Right forelimb (tissue), 1 donor: Measurements from ENCODE around the gene ZSCAN20.

ENCODE experiments used
- DNase-seq: peaks from one replicate; pipeline ENCODE4 v3.0.0-alpha.2; 2018

Gene ZSCAN20

DNA sequence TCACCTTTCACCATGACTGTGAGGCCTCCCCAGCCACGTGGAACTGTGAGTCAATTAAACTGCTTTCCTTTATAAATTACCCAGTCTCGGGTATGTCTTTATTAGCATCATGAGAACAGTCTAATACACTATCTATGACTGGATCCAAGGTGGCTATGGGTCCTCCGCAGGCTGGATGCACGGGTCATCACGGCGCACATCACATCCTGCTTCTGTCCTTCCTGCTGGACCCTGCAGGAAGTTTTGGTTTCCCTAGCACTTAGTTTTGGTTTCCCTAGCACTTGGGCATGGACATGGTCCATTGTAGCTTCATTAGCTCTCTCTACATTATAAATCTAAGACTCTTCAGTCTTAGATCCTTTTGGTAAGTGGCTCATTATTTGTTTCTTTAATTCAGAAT lies 27.3 kb upstream of the ZSCAN20 start:
- no peak for DNase-seq

DNA sequence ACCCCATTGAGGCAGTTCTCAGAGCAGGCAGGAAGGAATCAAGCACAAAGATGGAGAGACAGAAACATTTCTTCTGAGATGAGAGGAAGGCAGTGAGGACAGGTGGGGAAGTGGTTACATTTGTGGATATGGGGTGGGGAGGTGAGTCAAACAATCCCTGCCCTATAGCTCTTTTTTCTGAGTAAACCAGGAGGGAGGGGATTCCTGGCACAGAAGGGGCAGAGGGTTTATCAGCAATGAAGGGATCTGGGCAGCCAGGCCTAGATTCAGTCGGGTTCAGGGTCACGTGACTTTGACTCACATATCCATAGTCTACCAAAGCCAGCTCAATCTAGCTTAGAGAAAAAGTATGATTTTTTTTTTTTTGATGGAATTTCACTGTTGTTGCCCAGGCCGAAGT lies 25.9 kb upstream of the ZSCAN20 start:
- no peak for DNase-seq

DNA sequence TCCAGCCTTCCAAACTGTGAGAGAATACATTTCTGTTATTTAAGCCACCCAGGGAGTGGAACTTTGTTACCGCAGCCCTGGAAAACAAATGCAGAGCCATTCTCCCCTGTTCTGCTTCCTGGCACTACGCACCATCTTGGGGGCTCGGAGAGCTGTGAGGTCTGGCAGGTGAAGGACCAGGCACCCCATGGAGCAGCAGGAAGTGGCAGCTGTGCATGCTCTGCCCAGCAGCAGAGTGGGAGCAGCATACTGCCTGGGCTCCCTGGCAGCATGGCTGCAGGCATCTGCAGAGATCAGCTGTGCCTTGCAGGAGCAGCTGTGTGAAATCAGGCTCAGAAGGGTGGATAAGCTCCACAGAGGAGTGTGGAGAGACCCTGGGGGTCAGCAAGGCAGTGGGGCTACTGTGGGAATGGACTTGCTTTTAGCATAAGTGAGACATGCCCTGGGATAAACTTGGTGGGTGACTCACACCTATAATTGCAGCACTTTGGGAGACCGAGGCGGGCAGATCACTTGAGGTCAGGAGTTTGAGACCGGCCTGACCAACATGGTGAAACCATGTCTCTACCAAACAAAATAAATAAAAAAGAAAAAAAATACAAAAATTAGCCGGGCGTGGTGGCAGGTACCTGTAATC lies 17.7 kb upstream of the ZSCAN20 start:
- no peak for DNase-seq

DNA sequence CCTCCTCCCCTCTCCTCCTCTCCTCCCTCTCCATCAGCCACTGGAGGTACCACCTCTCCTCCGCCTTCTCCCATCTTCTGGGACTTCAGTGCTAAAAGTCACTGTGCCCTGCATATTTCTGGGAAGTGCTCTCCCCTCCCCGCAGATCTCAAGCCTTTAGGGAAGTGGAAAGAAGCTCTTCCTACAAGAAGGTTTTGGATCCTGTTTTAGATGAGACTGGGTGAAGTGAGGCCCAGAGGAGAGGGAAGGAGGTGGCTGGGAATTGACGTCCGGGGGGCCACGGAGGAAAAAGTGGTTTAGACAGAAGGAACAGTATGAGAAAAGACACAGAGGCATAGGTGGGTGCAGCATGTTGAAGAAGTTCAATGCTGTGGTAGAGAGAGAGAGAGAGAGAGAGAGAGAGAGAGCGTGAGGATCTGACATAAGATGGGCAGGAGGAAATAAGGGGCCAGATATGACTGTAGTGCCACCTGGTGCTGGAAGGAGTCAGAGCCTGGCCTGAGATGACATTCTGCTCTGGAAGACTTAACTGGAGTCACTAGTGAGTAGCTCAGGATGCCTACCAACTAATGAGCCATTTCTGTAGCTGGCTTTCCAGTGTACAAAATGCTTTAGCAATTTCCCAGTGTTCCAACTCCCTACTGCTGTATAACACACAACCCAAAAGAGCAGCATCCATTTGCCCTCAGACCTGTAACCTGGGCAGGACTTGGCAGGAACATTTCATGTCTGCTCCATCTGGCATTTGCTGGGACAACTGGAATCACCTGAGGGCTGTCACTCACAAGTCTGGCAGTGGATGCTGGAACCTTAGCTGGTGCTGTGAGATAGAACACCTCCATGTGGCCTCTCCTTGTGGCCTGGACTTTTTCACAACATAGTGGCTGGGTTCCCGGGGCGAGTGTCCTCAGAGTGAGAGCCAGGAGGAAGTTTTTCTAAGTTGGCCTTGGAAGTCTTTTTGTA lies 16.6 kb upstream of the ZSCAN20 start:
- DNase-seq, result no peak

DNA sequence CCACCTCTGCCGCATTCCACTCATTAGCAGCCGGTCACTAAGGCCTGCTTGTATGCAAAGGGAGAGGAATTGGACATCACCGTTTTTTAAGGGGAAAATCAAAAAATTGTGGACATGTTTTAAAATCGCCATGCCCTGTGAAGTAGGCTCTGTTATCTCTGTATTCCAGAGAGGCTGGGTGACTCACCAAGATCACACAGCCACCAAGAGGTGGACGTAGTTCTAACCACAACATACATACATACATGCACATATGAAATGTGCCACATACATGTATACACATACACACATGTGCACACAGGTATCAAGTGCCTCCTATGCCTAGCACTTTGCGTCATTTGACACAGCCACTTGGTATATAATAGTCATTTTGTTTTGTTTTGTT lies 16.0 kb upstream of the ZSCAN20 start:
- no peak for DNase-seq

DNA sequence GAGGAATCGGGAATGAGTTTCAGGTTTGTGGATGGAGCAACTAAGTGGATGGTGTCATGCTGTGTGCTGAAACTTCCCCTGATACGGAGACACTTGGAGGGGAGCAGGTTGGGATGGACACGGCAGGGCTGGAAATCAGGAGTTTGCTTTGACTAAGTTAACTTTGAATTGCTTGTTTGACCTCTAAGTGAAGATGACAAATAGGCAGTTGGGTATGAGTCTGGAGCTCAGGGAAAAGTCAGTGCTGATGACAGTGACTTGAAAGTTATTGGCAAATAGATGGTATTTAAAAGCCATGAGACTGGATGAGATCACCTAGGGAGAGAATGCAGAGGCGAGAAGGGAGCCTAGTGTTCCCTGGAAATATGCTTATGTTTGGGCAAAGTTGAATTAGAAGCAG lies 12.8 kb upstream of the ZSCAN20 start:
- DNase-seq, result no peak

DNA sequence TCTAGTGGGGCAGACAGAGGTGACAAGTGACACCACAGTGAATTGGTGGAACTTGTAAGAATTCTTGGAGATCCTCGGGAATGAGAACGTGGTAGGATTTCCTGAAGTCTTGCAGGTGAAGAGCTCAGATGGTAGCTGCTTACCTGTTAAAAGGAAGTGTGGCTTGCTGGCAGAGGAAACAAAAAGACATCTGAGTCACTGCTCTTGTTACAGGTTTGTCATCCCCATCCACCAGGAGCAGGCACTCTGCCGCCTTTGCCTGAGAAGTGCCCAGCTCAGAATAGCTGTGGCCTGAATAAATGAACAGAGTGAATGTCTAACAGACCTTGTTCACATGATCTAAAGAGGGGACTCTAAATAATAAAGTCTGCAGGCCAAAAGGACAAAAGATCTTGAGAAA lies 12.3 kb upstream of the ZSCAN20 start:
- DNase-seq, result no peak

DNA sequence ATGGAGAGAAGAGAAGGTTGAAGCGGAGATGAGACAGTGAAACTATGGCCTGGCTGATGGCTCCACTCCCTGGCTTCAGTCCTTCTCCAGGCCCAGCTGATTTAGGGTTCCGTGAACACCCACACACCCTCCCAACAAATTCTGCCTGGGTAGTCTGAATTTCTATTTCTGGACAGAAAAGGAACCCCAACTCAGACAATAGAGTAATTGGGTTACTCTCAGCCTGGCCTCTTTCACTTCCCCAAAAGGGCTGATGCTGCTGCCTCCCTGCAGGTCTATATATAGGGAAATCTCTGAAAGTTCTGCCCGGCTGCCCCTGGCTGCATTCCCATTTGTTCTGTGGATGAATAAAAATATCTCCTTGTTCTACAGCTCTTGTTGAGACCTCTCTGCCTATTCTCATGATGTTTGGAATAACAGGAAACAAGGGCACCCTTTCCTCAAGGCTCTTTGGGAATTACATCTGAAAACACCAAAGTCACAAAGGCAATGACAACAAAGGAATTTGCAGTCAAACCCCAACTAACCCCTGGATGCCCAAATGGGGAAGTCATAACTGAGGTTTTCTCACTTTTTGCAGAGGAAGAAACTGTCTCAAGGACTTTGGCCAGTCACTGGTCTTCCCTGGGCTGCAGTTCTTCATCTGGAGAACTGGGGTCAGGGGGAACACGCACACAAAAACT lies 11.4 kb upstream of the ZSCAN20 start:
- DNase-seq, result no peak

DNA sequence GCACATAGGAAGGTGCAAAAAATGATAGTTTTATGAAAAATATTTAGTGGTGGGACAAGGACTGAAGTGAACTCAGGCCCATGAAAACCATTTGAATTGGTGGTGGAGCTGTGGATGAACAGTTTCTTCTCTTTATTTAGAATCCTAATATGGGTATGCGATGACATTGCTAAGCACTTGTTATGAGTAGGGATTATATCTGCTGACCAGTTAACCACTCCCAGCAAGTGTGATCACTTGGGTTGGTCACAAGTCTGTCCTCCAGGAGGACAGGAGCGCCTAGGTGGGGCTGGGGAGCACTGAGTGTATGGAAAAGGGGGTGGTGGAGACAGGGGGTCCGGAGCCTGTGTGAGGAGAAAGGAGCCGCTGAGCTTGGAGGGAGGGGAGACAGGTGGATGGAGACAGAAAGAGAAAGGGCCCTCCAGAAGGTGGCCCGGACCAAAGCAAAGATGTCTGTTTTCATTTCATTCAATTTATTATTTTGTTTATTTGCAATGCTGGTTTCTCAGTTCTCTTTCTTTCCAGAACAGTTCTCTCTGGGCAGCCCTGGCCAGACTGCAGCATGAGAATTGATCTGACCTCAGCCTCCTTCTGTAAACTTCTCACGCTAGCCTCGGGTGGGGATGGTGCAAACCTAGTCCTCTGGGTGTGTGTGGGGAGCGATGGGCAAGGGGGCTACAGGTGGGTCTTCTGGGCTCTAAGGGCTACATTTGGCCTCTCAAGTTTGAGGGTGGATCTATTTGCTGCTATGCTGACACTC lies 9.9 kb upstream of the ZSCAN20 start:
- no peak for DNase-seq

DNA sequence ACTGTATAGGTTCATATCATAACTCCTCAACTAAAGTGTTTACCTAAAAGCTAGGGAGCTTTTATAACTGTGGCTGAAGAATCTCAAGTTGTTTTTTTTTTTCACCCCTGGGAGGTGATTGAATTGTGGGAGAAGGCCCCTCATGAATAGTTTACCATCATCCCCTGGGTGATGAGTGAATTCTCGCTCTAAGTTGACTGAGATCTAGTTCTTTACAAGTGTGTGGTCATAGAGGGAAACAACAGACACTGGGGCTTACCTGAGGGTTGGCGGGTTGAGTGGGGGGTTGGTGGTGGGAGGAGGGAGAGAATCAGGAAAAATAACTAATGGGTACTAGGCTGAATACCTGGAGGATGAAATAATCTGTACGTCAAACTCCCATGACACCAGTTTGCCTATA lies 7.9 kb upstream of the ZSCAN20 start:
- no peak for DNase-seq

DNA sequence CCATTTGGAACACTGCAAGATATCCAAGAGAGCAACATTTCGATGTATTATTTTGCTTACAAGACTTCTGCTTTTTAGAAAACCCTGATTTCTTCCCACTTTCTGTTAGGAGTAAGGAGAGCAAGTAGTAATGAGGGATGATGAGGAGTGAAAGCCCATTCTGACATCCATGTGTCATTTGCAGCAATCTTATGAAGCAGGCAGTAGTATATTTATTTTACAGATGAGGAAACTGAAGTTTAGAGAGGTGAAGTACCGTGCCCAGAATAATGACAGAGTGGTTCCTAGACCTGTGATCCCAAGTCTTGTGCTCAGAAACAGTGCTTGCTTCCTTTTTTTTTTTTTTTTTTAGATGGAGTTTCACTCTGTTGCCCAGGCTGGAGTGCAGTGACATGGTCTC lies 7.1 kb upstream of the ZSCAN20 start:
- DNase-seq, result no peak

DNA sequence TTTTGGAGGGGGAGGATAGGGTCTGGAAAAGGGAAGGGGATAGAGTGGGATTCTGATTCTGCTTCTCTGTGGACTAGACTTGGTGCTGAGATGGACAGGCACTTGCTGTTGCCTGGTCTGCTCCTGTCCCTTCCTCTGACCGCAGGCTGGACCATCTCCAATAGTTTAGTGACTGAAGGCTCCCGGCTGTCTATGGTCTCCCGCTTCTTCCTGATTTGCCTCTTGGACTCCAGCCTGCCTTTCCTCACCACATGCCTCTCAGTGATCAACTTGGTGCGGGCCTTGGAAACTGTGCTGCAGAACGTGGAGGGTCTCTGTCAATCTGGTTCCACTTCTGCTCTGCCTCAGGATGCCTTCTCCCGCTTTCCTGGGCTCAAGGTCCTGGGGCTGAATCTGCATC lies 6.3 kb upstream of the ZSCAN20 start:
- no peak for DNase-seq

DNA sequence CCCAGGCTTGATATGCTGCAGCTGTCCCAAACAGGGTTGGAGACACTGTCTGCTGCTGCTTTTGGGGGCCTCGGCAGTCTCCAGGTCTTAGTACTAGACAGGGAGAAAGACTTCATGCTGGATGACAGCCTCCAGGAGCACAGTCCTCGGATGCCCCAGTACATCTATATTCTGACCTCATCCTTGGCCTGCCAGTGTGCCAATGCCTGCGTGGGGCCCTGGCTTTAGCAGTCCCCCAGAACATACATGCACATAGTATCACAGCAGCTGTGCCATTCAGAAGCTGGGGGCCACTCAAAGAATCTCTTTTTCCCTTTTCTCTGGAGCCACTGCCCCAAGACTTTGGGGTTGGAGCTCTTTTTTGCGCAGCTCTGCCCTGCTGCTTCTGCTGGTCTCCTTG lies 4.4 kb upstream of the ZSCAN20 start:
- DNase-seq, result no peak

DNA sequence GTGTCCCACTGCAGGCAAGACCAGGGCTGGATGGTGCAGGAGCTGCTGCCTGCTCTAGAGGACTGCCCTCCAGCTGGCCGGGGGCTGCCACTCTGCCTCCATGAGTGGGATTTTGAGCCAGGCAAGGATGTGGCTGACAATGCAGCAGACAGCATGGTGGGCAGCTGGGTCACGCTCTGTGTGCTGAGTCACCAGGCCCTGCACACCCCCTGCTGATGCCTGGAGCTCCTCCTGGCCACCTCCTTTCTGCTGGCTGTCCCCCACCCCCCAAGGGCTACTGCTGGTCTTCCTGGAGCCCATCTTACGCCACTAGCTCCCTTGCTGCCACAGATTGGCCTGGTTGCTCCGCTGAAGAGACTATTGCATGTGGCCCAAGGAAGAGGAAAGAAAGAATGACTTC lies 3.9 kb upstream of the ZSCAN20 start:
- no peak for DNase-seq

DNA sequence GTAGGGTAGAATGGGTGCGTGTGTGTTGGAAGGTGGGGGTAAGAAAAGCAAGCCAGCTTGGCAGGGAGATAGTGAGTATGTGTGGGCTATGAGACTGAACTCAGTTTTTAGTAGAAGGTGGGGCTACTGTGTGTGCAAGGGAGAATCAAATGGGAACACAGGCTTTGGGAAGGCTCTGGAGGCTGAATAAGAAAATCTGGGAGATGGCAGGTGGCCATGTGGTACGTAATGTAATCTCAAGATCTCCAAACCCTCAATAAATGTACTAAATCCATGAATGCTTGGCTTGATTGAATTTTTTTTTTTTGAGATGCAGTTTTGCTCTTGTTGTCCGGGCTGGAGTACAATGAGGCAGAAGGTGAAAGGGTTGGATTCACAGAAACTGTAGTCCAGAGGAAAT lies 3.5 kb upstream of the ZSCAN20 start:
- DNase-seq, result no peak

DNA sequence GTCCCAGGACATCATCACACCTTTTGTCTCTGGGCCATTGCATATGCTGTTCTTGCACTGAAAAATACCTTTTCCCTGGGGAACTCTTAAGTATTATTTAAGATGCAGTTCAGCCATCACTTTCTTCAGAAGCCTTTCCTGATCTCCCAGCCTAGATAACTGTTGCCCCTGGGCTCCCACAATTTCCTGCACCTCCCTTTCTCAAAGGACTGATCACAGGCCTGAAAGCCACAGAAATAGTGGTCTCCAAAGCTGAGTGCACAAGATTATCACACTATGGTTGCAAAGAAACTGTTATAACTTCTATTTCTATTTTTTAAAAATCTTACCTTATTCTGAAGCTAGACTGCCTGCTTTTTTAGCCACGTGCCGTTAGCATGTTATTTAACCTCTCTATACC lies 2.8 kb upstream of the ZSCAN20 start:
- no peak for DNase-seq

DNA sequence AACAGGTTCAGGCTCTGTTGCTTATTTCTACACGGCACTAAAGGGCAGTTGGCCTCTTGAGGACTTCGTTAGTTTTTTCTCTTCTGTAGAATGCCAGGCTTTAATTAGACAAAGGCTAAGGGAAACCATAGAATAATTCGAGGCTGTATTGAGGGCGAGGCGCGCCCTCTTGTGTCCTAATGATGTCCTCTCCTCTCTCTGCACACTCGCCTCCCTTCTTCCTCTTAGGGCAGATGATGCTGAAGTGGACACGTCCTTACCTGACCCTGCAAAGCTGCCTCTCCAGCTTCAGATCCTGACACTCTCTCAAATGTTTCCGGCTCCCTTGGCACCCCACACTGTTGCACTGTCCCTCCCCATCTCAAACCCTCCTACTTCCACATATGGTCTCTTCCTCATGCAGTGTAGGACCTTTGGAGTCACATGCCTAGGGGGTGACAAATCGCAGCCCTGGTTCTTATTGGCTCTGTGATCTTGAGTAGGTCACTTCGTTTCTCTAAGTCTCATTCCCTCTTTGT lies 1.9 kb upstream of the ZSCAN20 start:
- peak; percentile 84 for DNase-seq

DNA sequence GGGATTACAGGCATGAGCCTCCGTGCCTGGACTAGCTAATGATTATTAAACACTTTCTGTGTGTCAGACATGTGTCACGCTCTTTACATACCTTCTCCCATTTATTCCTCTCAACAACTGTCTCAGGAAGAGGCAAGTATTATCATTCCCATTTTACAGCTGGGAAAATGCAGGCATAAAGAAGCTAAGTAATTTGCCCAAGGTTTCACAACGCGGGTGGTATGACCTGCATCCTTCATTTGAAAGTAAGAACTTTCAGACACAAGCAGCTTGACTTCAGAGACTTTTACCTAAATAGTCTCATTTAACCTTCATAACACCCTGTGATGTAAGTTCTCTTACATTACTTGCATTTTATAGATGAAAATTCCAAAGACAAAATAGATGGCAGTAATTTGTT lies 1.0 kb upstream of the ZSCAN20 start:
- DNase-seq, result no peak

DNA sequence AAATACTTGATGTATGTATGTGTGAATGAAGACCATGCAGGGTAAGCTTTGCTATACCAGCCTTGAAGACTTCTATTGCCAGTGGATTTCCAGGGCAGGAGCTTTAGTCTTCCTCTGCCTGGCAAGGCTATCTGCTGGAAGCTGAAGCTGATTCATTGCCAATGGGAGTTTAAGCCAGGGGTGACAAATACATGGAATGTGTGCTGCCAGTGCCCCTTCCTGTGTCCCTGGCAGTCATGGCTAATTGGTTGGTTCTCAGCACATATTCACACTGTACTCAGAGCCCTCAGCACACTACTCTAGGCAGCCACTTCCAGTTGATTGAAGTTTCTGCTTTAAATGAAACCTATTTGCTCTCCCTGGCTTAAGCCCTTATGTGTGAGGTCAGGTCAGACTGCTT lies 1.5 kb downstream of the ZSCAN20 start:
- DNase-seq, result no peak

DNA sequence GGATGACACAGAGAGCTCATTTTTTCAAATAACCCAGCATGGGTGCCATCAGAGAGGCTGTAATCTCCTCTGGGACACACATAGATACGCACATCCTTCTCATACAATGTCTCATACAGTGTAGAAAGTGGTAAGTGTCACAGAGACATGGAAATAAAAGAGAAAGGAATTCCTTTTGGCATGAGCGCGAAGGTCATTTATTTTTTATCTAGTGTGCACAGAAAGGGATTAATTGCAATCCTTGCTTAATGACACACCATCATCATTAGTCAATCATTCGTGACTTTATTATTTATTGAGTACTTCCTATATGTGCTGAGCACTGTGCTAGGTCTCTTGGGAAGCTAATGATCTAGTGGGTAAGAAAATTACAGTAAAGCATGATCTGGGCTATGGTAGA lies 5.0 kb downstream of the ZSCAN20 start:
- DNase-seq, result no peak

DNA sequence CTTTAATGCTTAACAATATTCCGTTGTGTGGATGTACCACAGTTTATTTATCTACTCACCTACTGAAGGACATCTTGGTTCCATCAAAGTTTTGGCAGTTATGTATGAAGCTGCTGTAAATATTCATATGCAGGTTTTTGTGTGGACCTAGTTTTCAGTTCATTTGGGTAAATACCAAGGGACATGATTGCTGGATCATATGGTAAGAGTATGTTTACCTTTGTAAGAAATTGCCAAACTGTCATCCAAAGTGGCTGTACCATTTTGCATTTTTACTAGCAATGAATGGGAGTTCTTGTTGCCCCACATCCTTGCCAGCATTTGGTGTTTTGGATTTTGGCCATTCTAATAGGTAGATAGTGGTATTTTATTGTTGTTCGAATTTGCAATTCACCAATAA lies 10.0 kb downstream of the ZSCAN20 start:
- no peak for DNase-seq

DNA sequence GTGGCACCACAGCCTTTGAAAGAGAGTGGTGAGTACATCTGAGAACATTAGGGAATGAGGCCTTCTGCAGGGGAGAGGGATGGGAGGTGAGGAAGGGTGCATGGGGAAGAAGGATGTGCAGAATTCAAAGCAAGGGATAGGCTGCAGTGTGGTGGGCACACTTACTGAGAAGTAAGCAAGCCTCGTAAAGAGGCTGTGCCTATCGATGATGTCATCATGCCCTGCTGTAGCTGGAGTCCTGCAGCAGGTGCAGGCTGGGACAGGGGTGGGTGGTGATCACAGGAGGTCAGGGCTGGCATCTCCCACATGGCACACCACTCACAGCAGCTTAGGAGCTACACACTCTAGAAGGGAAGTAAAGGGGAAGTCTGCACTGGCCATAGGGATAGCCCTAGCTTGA lies 16.2 kb downstream of the ZSCAN20 start:
- DNase-seq, result no peak

DNA sequence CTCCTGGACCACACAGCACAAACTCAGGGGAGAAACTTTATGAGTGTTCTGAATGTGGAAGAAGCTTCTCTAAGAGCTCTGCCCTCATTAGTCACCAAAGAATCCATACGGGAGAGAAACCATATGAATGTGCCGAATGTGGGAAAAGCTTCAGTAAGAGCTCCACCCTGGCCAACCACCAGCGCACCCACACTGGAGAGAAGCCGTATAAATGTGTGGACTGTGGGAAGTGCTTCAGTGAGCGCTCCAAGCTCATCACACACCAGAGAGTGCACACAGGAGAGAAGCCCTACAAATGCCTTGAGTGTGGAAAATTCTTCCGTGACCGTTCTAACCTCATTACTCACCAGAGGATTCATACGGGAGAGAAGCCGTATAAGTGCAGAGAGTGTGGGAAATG lies 22.5 kb downstream of the ZSCAN20 start:
- no peak for DNase-seq
